DND-41 (cell line): ENCODE measurements around the gene NDUFB6.

ENCODE experiments used
- ATAC-seq: fragments of 200-7000 bp; cut with Tn5 transposase; 3 replicates; pipeline ENCODE4 v1.9.1; 2021; ENCODE audit warnings: low read depth; ENCODE audit not compliant: insufficient read depth
- DNase-seq: peaks from one replicate; pipeline ENCODE4 v3.0.0-alpha.2; 2020
- H2AFZ ChIP-seq: 2 replicates; pipeline ENCODE4 v1.6.0; 2012; ENCODE audit warnings: low read depth, low read length
- H3K27ac ChIP-seq: 2 replicates; pipeline ENCODE4 v1.5.1; 2012; ENCODE audit warnings: low read length, inconsistent platforms
- H3K27me3 ChIP-seq: fragments of 200-600 bp; sonication (generic); 2 replicates; pipeline ENCODE4 v1.6.0; 2012; ENCODE audit warnings: low read length, mild to moderate bottlenecking, inconsistent platforms; ENCODE audit not compliant: insufficient read depth, poor library complexity
- H3K36me3 ChIP-seq: 2 replicates; pipeline ENCODE4 v1.5.1; 2012; ENCODE audit warnings: low read length, inconsistent platforms; ENCODE audit not compliant: insufficient read depth
- H3K4me1 ChIP-seq: 2 replicates; pipeline ENCODE4 v1.5.1; 2012; ENCODE audit warnings: mild to moderate bottlenecking, low read length; ENCODE audit not compliant: insufficient read depth
- H3K4me2 ChIP-seq: 2 replicates; pipeline ENCODE4 v1.6.0; 2012; ENCODE audit warnings: mild to moderate bottlenecking, moderate library complexity, low read length, inconsistent platforms; ENCODE audit not compliant: insufficient read depth
- H3K4me3 ChIP-seq, 2 experiments: fragments of 200-600 bp in 1 of 2; shearing (Covaris generic) in 1 of 2; 2 replicates each; pipeline ENCODE4 v1.5.1; 2012 to 2016; ENCODE audit warnings: inconsistent platforms in 2 of 2, low read length in 2 of 2, mild to moderate bottlenecking in 2 of 2, low read depth in 1 of 2, moderate library complexity in 1 of 2
- H3K79me2 ChIP-seq: 2 replicates; pipeline ENCODE4 v1.6.0; 2012; ENCODE audit warnings: low read length, inconsistent platforms; ENCODE audit not compliant: insufficient read depth
- H3K9ac ChIP-seq: 2 replicates; pipeline ENCODE4 v1.6.0; 2012; ENCODE audit warnings: low read depth, mild to moderate bottlenecking, inconsistent platforms, low read length, moderate library complexity
- H3K9me3 ChIP-seq: 2 replicates; pipeline ENCODE4 v1.5.1; 2012; ENCODE audit warnings: low read length, moderate library complexity, mild to moderate bottlenecking, inconsistent platforms; ENCODE audit not compliant: insufficient read depth, severe bottlenecking
- H4K20me1 ChIP-seq: 2 replicates; pipeline ENCODE4 v1.6.0; 2012; ENCODE audit warnings: low read length; ENCODE audit not compliant: insufficient read depth
- EZH2 ChIP-seq: IDR thresholded peaks from 3 replicates; pipeline ENCODE4 v1.6.1; 2012; ENCODE audit warnings: borderline replicate concordance, low read depth, mild to moderate bottlenecking, moderate library complexity, low read length, inconsistent platforms; ENCODE audit not compliant: severe bottlenecking
- TF ChIP-seq, protein P1 (sequence below): IDR thresholded peaks from 2 replicates; pipeline ENCODE4 v1.5.1; 2012; ENCODE audit warnings: borderline replicate concordance, low read length, moderate library complexity, mild to moderate bottlenecking; ENCODE audit not compliant: poor library complexity, severe bottlenecking; ENCODE audit errors: extremely low read depth

The NDUFB6 gene

DNA sequence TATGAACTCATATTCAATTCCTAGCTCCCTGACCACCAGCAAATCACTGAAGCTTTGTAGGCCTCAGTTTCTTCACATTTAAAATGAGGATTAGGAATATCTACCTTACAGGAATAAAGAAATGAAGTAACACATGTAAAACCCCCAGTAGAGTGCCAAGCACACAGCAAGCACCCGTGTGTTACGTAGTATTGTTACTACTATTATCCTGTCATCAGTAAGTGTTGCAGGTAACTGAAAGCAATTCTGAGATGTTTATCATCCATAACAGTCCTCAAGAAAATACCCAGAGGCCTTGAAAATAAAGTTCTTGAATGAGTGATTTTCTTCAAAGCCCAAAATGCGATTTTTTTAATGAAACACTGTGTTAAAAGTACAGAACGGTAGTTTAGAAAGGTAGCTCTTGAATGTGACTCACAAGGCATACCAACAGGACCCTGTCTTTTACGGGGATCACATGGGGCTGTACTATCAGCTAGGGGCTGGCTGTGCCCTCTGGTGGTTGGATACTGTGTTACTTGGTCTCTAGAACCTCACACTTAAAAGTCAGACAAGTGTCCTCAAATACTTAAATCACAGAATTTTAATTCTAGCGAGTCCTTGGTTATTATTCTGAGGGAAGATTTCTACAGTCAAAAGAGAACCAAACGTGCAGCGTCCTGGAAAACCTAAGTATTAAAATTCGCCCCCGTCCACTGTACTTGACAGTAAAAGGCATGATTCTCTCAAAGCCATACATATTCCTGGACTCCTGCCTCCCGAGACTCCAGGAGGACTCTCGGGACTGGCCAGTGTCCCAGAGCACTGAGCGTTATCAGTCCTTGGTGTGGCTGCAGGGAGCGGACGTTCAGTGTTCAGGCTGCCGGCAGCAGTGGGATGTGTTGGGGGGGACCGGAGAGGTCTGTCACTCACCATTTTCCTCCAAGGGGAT is 725 bp downstream of the NDUFB6 start:
- no peaks in the 10 kb centered on the region for H3K27me3 ChIP-seq
- peak overlapping the region; percentile 98 for H3K4me3 ChIP-seq
- peaks cover 32% of the 10 kb centered on the region for H3K4me1 ChIP-seq
- H3K79me2 ChIP-seq, result peaks cover 54% of the 10 kb centered on the region
- TF ChIP-seq, protein P1, sequence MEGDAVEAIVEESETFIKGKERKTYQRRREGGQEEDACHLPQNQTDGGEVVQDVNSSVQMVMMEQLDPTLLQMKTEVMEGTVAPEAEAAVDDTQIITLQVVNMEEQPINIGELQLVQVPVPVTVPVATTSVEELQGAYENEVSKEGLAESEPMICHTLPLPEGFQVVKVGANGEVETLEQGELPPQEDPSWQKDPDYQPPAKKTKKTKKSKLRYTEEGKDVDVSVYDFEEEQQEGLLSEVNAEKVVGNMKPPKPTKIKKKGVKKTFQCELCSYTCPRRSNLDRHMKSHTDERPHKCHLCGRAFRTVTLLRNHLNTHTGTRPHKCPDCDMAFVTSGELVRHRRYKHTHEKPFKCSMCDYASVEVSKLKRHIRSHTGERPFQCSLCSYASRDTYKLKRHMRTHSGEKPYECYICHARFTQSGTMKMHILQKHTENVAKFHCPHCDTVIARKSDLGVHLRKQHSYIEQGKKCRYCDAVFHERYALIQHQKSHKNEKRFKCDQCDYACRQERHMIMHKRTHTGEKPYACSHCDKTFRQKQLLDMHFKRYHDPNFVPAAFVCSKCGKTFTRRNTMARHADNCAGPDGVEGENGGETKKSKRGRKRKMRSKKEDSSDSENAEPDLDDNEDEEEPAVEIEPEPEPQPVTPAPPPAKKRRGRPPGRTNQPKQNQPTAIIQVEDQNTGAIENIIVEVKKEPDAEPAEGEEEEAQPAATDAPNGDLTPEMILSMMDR, result peak; percentile 78
- TF ChIP-seq EZH2, result no peak
- peak overlapping the region; percentile 93 for H2AFZ ChIP-seq
- H3K36me3 ChIP-seq, result peaks cover 18% of the 10 kb centered on the region
- peak overlapping the region; percentile 74 for H3K4me2 ChIP-seq
- H3K9me3 ChIP-seq, result no peaks in the 10 kb centered on the region
- H4K20me1 ChIP-seq, result peaks cover 9% of the 10 kb centered on the region; the same call in 1 of the 2 replicates
- DNase-seq (peak; percentile 68), ATAC-seq (peak; percentile 80)
- H3K9ac ChIP-seq, result peak overlapping the region; percentile 91
- peak overlapping the region; percentile 88 for H3K27ac ChIP-seq

DNA sequence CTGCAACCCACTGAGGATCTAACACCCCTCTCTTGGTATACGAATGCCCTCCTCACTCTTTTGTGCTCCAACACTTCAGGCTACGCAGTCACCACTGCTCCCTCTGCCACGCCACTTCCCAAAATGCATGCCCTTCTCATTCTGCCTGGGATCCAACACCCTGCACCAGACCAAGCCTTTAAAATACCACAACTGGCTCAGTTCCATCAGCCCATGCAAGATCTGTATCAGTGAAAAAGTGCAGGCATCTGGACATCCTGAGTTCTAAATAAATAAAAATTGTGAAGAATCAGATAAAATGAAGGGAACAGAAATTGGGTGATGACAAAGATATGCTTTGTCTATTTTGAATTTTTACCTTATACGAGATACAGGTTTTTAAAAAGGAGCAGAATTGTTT is 2.7 kb downstream of the NDUFB6 start:
- peaks cover 37% of the 10 kb centered on the region for H3K36me3 ChIP-seq
- no peak overlapping the region for H2AFZ ChIP-seq
- TF ChIP-seq, protein P1, result no peak
- no peak for TF ChIP-seq EZH2
- ATAC-seq, result no peak
- peaks cover 32% of the 10 kb centered on the region for H3K4me1 ChIP-seq
- peak overlapping the region; percentile 18; the same call in 1 of the 2 replicates for H3K9ac ChIP-seq
- H3K9me3 ChIP-seq, result no peaks in the 10 kb centered on the region
- H3K4me2 ChIP-seq, result peak overlapping the region; percentile 46; the same call in 1 of the 2 replicates
- H3K27ac ChIP-seq, result no peak overlapping the region
- H4K20me1 ChIP-seq, result peaks cover 20% of the 10 kb centered on the region; the same call in 1 of the 2 replicates
- no peaks in the 10 kb centered on the region for H3K27me3 ChIP-seq
- no peak for DNase-seq
- peaks cover 72% of the 10 kb centered on the region for H3K79me2 ChIP-seq
- no peak overlapping the region for H3K4me3 ChIP-seq

DNA sequence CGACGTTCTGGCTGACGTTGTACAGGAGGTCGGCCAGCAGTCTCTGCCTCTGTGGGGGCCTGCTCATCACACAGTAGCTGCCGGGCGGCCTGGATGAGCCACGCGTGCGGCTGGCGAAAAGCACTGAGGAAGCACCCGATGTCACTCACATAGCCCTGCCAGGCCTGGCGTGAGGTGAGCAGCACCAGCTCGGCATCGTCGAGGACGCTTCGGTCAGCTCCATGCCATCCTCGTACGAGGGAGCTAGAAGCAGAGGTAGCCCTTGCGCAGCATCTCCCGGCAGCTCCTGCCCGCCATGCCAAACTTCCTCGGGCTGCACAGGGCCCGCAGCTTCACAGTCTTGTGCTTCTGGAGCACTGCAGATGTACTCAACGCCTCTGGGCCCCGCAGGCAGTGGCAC is 6.2 kb downstream of the NDUFB6 start:
- no peaks in the 10 kb centered on the region for H3K9me3 ChIP-seq
- no peak overlapping the region for H3K9ac ChIP-seq
- H2AFZ ChIP-seq, result no peak overlapping the region
- peaks cover 42% of the 10 kb centered on the region for H3K36me3 ChIP-seq
- peaks cover 74% of the 10 kb centered on the region for H3K79me2 ChIP-seq
- H3K4me3 ChIP-seq, result no peak overlapping the region
- no peaks in the 10 kb centered on the region for H3K27me3 ChIP-seq
- ATAC-seq, result no peak
- H3K4me2 ChIP-seq, result no peak overlapping the region
- H3K27ac ChIP-seq, result no peak overlapping the region
- DNase-seq, result no peak
- H4K20me1 ChIP-seq, result peaks cover 24% of the 10 kb centered on the region; the same call in 1 of the 2 replicates
- TF ChIP-seq, protein P1, result no peak
- peaks cover 19% of the 10 kb centered on the region for H3K4me1 ChIP-seq
